ENCODE measurements around the gene EML4. TPM values are rescaled to one million over a fixed set of nuclear protein-coding genes. Genes with fewer than 3 reads are reported as not detected.

The EML4 gene
- total and polyA plus RNA-seq, 2 of the 13 experiments (the other 11 are each of a cell fraction or from before 2014, with no cell fraction given), result 243 to 476 TPM

DNA sequence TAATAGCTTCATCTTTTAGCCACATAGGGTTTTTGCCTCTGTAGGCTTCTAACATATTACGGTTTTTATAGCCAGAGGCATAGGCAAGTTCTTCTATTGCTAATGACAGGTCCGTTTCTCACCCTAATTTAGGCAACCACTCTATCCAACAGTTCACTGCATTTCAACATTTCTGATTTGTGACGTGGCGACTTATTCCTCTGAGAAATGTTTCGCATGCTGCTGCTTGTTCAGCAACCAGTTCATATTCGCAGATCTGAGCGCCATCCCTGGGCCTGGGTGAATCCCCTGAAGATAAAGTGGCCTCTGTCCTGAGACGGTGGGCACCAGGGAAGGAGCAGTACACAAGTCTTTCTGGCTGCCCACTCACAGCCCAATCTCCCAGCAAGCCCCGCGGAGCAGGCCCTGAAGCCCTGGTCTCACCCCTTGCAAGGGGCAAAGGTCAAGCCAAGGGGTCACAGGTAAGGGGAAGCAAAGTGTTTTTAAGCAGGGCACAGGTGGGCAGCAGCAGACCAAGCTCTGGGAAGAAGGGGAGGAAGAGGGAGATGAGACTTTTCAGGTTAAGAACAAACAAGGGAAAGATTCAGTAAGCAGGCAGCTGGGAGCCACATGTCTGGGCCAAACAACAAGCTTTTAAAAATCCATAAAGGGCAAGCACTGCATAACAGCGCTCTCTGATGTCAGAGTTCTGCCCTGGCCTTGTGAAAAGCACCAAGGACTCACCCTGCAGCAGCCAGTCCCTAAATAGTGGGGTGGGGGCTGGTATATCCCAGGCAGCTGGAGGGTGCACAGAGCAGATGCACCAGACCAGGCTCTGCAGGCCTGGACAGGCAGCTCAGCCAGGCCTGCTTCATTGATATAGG is 202.7 kb downstream of the EML4 start:
- peaks cover 53% of the 10 kb centered on the region for H3K4me1 ChIP-seq (ENCODE audit: insufficient read depth, low read length)
- no TSS peak for BruUV-seq (replicated peaks)
- intact Hi-C loops (cut with micrococcal nuclease; ENCODE audit: unreplicated experiment), result no loop called here
- ATAC-seq (peak; percentile 63), FAIRE-seq (peak; percentile 4), DNase-seq (ENCODE audit: low spot score) (no peak)
- WGBS (ENCODE audit: low lambda C conversion rate), result 69% methylated on average over 11 of the region's 11 CpGs
- in situ Hi-C loops (cut with HindIII; ENCODE audit: extremely low pct_ligation_motif_present, low pct_unique_long_range_greater_than_20kb), result loop anchor here (25.0 kb wide), 1 partner anchor 510 kb away; no protein-coding TSS in a partner anchor
- H3K27ac ChIP-seq (ENCODE audit: extremely low read length, insufficient read depth, low read length), result no peak overlapping the region
- H3K9ac ChIP-seq (ENCODE audit: insufficient read depth, low read depth, low read length), result no peak overlapping the region
- ChIA-PET POLR2A (no interaction called here), CTCF (ENCODE audit: low intra/inter-chr PET ratio, low total read pairs) (no interaction called here)
- no peak overlapping the region for H2AFZ ChIP-seq (ENCODE audit: low read length)
- H3K4me2 ChIP-seq (ENCODE audit: low read depth, low read length), result peak overlapping the region; percentile 31; the same call in 1 of the 2 replicates
- H3K79me2 ChIP-seq (ENCODE audit: insufficient read depth, low read length), result no peaks in the 10 kb centered on the region
- no peaks in the 10 kb centered on the region for H4K20me1 ChIP-seq (ENCODE audit: insufficient read depth, low read length)
- no peaks in the 10 kb centered on the region for H3K36me3 ChIP-seq (replicated peaks in 1 of 2; ENCODE audit: control insufficient read depth in 1 of 2, insufficient read depth in 2 of 2, low read length in 2 of 2)
- no peaks in the 10 kb centered on the region for H3K27me3 ChIP-seq (ENCODE audit: control insufficient read depth in 1 of 2, insufficient read depth in 2 of 2, low read length in 2 of 2)
- no peaks in the 10 kb centered on the region for H3K9me3 ChIP-seq (ENCODE audit: low read length)
- no peak overlapping the region; a peak in 1 of 6 replicates for H3K4me3 ChIP-seq (replicated peaks in 1 of 3; ENCODE audit: insufficient read depth in 1 of 3, low read depth in 2 of 3, low read length in 3 of 3)
- 0 out of 2 replicates have a peak, but pooled peaks have one; percentile 51 for TF ChIP-seq FOXM1 (CRISPR knock-in tag; IDR thresholded peaks at IDR 0.05)
- peak; percentile 49 for TF ChIP-seq HNF4A (CRISPR knock-in tag; IDR thresholded peaks at IDR 0.05)
- TF ChIP-seq ZNF567 (CRISPR knock-in tag; IDR thresholded peaks at IDR 0.05; ENCODE audit: borderline replicate concordance), result no peak
- 0 out of 2 replicates have a peak, but pooled peaks have one; percentile 32 for TF ChIP-seq NR2F2 (IDR thresholded peaks at IDR 0.05; ENCODE audit: borderline replicate concordance, low read depth)
- TF ChIP-seq, protein P1, sequence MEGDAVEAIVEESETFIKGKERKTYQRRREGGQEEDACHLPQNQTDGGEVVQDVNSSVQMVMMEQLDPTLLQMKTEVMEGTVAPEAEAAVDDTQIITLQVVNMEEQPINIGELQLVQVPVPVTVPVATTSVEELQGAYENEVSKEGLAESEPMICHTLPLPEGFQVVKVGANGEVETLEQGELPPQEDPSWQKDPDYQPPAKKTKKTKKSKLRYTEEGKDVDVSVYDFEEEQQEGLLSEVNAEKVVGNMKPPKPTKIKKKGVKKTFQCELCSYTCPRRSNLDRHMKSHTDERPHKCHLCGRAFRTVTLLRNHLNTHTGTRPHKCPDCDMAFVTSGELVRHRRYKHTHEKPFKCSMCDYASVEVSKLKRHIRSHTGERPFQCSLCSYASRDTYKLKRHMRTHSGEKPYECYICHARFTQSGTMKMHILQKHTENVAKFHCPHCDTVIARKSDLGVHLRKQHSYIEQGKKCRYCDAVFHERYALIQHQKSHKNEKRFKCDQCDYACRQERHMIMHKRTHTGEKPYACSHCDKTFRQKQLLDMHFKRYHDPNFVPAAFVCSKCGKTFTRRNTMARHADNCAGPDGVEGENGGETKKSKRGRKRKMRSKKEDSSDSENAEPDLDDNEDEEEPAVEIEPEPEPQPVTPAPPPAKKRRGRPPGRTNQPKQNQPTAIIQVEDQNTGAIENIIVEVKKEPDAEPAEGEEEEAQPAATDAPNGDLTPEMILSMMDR (CRISPR knock-in tag; IDR thresholded peaks at IDR 0.05), result peak; percentile 27; the same call in 1 of the 2 replicates
- TF ChIP-seq TCF7 (IDR thresholded peaks at IDR 0.05; ENCODE audit: low read depth), result no peak
- TF ChIP-seq SNAI1 (CRISPR knock-in tag; IDR thresholded peaks at IDR 0.05; ENCODE audit: borderline replicate concordance), result no peak
- TF ChIP-seq POLR2AphosphoS5 (IDR thresholded peaks at IDR 0.05; ENCODE audit: low read depth, low read length), result no peak
- 0 out of 2 replicates have a peak, but pooled peaks have one; percentile 29 for TF ChIP-seq SALL1 (CRISPR knock-in tag; IDR thresholded peaks at IDR 0.05)
- TF ChIP-seq, protein P2, sequence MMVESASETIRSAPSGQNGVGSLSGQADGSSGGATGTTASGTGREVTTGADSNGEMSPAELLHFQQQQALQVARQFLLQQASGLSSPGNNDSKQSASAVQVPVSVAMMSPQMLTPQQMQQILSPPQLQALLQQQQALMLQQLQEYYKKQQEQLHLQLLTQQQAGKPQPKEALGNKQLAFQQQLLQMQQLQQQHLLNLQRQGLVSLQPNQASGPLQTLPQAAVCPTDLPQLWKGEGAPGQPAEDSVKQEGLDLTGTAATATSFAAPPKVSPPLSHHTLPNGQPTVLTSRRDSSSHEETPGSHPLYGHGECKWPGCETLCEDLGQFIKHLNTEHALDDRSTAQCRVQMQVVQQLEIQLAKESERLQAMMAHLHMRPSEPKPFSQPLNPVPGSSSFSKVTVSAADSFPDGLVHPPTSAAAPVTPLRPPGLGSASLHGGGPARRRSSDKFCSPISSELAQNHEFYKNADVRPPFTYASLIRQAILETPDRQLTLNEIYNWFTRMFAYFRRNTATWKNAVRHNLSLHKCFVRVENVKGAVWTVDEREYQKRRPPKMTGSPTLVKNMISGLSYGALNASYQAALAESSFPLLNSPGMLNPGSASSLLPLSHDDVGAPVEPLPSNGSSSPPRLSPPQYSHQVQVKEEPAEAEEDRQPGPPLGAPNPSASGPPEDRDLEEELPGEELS (CRISPR knock-in tag; IDR thresholded peaks at IDR 0.05), result no peak
- no peak for TF ChIP-seq ZNF775 (CRISPR knock-in tag; IDR thresholded peaks at IDR 0.05; ENCODE audit: borderline replicate concordance)
- TF ChIP-seq, protein P3, sequence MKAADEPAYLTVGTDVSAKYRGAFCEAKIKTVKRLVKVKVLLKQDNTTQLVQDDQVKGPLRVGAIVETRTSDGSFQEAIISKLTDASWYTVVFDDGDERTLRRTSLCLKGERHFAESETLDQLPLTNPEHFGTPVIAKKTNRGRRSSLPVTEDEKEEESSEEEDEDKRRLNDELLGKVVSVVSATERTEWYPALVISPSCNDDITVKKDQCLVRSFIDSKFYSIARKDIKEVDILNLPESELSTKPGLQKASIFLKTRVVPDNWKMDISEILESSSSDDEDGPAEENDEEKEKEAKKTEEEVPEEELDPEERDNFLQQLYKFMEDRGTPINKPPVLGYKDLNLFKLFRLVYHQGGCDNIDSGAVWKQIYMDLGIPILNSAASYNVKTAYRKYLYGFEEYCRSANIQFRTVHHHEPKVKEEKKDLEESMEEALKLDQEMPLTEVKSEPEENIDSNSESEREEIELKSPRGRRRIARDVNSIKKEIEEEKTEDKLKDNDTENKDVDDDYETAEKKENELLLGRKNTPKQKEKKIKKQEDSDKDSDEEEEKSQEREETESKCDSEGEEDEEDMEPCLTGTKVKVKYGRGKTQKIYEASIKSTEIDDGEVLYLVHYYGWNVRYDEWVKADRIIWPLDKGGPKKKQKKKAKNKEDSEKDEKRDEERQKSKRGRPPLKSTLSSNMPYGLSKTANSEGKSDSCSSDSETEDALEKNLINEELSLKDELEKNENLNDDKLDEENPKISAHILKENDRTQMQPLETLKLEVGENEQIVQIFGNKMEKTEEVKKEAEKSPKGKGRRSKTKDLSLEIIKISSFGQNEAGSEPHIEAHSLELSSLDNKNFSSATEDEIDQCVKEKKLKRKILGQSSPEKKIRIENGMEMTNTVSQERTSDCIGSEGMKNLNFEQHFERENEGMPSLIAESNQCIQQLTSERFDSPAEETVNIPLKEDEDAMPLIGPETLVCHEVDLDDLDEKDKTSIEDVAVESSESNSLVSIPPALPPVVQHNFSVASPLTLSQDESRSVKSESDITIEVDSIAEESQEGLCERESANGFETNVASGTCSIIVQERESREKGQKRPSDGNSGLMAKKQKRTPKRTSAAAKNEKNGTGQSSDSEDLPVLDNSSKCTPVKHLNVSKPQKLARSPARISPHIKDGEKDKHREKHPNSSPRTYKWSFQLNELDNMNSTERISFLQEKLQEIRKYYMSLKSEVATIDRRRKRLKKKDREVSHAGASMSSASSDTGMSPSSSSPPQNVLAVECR (CRISPR knock-in tag; IDR thresholded peaks at IDR 0.05; ENCODE audit: borderline replicate concordance), result peak; percentile 36; the same call in 1 of the 2 replicates
- TF ChIP-seq, protein P4, sequence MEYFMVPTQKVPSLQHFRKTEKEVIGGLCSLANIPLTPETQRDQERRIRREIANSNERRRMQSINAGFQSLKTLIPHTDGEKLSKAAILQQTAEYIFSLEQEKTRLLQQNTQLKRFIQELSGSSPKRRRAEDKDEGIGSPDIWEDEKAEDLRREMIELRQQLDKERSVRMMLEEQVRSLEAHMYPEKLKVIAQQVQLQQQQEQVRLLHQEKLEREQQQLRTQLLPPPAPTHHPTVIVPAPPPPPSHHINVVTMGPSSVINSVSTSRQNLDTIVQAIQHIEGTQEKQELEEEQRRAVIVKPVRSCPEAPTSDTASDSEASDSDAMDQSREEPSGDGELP (IDR thresholded peaks at IDR 0.05; ENCODE audit: borderline replicate concordance, low read depth), result no peak

Data from HepG2 (cell line).